Activated CD8-positive, alpha-beta T cell treated with anti-CD3 and anti-CD28 coated beads for 36 hours (primary cell): ENCODE data around the gene STH. TPM values are rescaled to one million over a fixed set of nuclear protein-coding genes. Genes with fewer than 3 reads are reported as not detected.

ENCODE experiments used
- ATAC-seq: fragments of 200-7000 bp; cut with Tn5 transposase; one replicate; pipeline ENCODE4 v1.10.0; 2021; ENCODE audit warnings: mild to moderate bottlenecking, moderate library complexity
- CTCF ChIA-PET: fragments of 350-600 bp; sonication (Branson Sonifier 250); formaldehyde crosslinking; loops from one replicate; lab custom pipeline; 2021; ENCODE audit warnings: antibody characterized with exemption; lab: Charles Lee
- POLR2A ChIA-PET: fragments of 350-600 bp; sonication (Branson Sonifier 250); formaldehyde crosslinking; loops from one replicate; lab custom pipeline; 2021; ENCODE audit warnings: antibody characterized with exemption; lab: Charles Lee
- DNase-seq: peaks from one replicate; pipeline ENCODE4 v3.0.0-alpha.2; 2020
- H3K27ac Mint-ChIP-seq: one replicate; pipeline ENCODE4 v1.8.0; 2021; ENCODE audit warnings: mild to moderate bottlenecking, mixed read lengths
- H3K27me3 Mint-ChIP-seq: one replicate; pipeline ENCODE4 v1.8.0; 2021; ENCODE audit warnings: mixed read lengths
- H3K36me3 Mint-ChIP-seq: one replicate; pipeline ENCODE4 v1.8.0; 2021; ENCODE audit warnings: low read depth, mixed read lengths
- H3K4me1 Mint-ChIP-seq: one replicate; pipeline ENCODE4 v1.8.0; 2021; ENCODE audit warnings: low read depth, mixed read lengths
- H3K4me3 Mint-ChIP-seq: one replicate; pipeline ENCODE4 v1.8.0; 2021; ENCODE audit warnings: mild to moderate bottlenecking, moderate library complexity, mixed read lengths
- H3K9me3 Mint-ChIP-seq: one replicate; pipeline ENCODE4 v1.8.0; 2021; ENCODE audit warnings: mixed read lengths
- intact Hi-C: fragments of 100-400 bp; cut with micrococcal nuclease; formaldehyde crosslinking; loops from one replicate; pipeline ENCODE4 v1.10.0; 2022
- total RNA-seq, 2 experiments: library from RNA; stranded (reverse); gene quantifications; one replicate each; pipeline ENCODE4 v1.2.3, GENCODE V29; 2021
- TF ChIP-seq, protein P1 (sequence below): fragments of 200-600 bp; IDR thresholded peaks from one replicate; pipeline ENCODE4 v1.8.0; 2022; ENCODE audit warnings: antibody characterized with exemption, mild to moderate bottlenecking

STH gene
- total RNA-seq, 2 experiments from 2014 or later: not detected

DNA sequence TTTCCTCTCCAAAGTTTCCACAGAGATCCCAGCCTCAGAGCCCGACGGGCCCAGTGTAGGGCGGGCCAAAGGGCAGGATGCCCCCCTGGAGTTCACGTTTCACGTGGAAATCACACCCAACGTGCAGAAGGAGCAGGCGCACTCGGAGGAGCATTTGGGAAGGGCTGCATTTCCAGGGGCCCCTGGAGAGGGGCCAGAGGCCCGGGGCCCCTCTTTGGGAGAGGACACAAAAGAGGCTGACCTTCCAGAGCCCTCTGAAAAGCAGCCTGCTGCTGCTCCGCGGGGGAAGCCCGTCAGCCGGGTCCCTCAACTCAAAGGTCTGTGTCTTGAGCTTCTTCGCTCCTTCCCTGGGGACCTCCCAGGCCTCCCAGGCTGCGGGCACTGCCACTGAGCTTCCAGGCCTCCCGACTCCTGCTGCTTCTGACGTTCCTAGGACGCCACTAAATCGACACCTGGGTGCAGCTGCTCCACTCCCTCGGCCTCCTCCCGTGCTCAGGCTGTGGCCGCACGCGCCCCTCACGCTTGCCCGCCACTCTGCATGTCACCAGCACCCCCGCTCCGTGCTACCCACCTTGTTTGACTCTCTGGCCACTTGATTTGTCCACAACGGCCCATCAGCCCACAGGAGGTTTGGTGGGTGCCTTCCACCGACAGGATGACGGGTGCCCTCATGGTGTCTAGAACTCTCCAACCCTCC, 15.3 kb upstream of the STH start:
- intact Hi-C loops: no loop called here
- POLR2A ChIA-PET: no interaction called here
- Mint-ChIP-seq H3K4me3 (no peak overlapping the region), H3K9me3 (no peaks in the 10 kb centered on the region), H3K27me3 (no peaks in the 10 kb centered on the region), H3K27ac (no peak overlapping the region), H3K4me1 (no peaks in the 10 kb centered on the region), H3K36me3 (no peaks in the 10 kb centered on the region)
- TF ChIP-seq, protein P1, sequence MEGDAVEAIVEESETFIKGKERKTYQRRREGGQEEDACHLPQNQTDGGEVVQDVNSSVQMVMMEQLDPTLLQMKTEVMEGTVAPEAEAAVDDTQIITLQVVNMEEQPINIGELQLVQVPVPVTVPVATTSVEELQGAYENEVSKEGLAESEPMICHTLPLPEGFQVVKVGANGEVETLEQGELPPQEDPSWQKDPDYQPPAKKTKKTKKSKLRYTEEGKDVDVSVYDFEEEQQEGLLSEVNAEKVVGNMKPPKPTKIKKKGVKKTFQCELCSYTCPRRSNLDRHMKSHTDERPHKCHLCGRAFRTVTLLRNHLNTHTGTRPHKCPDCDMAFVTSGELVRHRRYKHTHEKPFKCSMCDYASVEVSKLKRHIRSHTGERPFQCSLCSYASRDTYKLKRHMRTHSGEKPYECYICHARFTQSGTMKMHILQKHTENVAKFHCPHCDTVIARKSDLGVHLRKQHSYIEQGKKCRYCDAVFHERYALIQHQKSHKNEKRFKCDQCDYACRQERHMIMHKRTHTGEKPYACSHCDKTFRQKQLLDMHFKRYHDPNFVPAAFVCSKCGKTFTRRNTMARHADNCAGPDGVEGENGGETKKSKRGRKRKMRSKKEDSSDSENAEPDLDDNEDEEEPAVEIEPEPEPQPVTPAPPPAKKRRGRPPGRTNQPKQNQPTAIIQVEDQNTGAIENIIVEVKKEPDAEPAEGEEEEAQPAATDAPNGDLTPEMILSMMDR: no peak
- ATAC-seq (no peak), DNase-seq (no peak)
- CTCF ChIA-PET: no interaction called here

DNA sequence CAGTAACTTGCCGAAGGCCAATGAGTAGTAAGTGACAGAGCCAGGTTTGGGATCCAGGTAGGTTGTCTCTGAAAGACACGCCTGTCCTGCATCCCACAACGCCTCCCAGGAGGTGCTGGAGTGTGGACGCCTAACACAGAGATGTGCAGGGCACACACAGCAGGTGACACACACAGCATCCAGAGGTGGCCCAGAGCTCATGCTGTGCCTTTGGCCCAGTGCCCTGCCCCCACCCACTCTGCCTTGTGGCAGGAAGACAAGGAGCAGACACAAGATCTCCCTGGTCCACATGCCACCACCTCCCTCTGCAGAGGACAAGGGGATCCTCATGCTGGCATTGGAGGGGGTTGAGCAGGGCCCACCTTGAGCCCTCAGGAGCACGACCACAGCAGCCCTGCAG, 14.7 kb upstream of the STH start:
- ATAC-seq (no peak), DNase-seq (no peak)
- Mint-ChIP-seq H3K27ac (no peak overlapping the region), H3K4me3 (no peak overlapping the region), H3K9me3 (no peaks in the 10 kb centered on the region), H3K4me1 (no peaks in the 10 kb centered on the region), H3K27me3 (no peaks in the 10 kb centered on the region), H3K36me3 (no peaks in the 10 kb centered on the region)
- intact Hi-C loops: no loop called here
- ChIA-PET CTCF (no interaction called here), POLR2A (no interaction called here)
- TF ChIP-seq, protein P1: no peak

DNA sequence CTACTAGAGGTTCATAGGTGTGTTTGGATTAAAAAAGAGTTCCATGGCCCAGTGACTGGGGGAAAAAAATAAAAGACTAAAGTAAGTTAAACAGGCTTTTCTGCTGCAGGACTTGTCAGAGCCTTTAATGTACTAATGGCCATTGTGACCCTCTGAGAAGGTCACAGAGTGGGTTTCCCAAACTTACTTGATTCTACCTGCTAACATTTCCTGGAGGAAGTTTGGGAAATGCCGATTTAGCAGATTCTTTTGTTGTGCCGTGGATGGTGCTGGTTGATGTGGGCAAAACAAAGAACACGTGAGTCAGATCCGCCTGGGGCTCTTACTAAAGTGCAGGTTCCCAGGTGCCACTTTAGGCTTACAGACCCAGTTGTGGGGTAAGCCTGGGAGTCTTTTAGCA, 13.6 kb upstream of the STH start:
- Mint-ChIP-seq H3K4me1 (no peaks in the 10 kb centered on the region), H3K9me3 (no peaks in the 10 kb centered on the region), H3K4me3 (no peak overlapping the region), H3K27me3 (no peaks in the 10 kb centered on the region), H3K27ac (no peak overlapping the region), H3K36me3 (no peaks in the 10 kb centered on the region)
- intact Hi-C loops: no loop called here
- CTCF ChIA-PET: interaction anchor here (1.1 kb wide), 2 partner anchors 36 to 265 kb away, joined by 3 read pairs; no protein-coding TSS in a partner anchor
- TF ChIP-seq, protein P1: no peak
- DNase-seq (no peak), ATAC-seq (no peak)
- POLR2A ChIA-PET: no interaction called here

DNA sequence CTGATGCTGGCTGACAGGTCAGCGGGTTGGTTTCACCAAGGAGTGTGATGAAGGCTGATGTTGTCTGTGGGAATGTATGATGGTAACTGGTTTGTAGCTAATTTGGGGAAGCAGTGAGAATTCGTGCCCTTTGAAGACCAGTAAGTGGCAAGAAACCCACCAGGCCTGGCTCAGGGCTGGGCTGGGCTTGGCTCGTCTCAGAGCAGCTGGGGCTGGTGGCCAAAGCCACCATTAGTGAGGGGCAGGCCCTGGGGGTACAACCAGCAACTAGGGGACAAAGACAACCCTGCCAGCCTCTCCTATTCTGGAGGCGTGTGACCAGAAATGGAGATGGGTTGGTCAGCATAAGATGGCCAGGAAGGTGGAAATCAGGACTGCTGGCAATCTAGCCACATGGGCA, 13.0 kb upstream of the STH start:
- intact Hi-C loops: no loop called here
- ATAC-seq (no peak), DNase-seq (no peak)
- Mint-ChIP-seq H3K4me3 (no peak overlapping the region), H3K9me3 (no peaks in the 10 kb centered on the region), H3K27ac (no peak overlapping the region), H3K36me3 (no peaks in the 10 kb centered on the region), H3K4me1 (no peaks in the 10 kb centered on the region), H3K27me3 (no peaks in the 10 kb centered on the region)
- ChIA-PET CTCF (interaction anchor here (1.1 kb wide), 1 partner anchor 266 kb away, joined by 3 read pairs; no protein-coding TSS in a partner anchor), POLR2A (interaction anchor here (0.6 kb wide), 1 partner anchor 9 kb away, joined by 4 read pairs; no protein-coding TSS in a partner anchor)
- TF ChIP-seq, protein P1: no peak

DNA sequence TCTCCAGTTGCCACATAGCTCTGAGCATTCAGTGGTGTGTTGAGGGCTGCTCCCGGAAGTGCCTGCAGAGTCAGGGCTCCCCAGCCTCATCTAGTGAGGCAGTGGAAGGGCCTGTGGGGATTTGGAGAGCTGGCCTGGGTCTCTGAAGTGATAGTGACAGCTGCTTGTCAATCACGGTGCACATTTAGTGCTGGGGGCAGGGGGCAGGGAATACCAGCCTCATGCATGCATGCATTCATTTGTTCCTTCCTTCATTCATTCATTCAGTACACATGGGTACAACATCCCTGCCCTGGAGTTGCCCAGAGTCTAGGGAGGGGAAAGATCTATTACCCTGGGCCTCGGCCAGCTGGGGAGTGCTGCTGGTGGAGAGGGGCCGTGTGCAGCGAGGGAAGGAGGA, 11.3 kb upstream of the STH start:
- DNase-seq (no peak), ATAC-seq (no peak)
- ChIA-PET CTCF (no interaction called here), POLR2A (no interaction called here)
- H3K27ac Mint-ChIP-seq: no peak overlapping the region
- TF ChIP-seq, protein P1: no peak
- H3K27me3 Mint-ChIP-seq: no peaks in the 10 kb centered on the region
- intact Hi-C loops: no loop called here
- H3K4me3 Mint-ChIP-seq: no peak overlapping the region
- no peaks in the 10 kb centered on the region for H3K9me3 Mint-ChIP-seq
- H3K36me3 Mint-ChIP-seq: no peaks in the 10 kb centered on the region
- no peaks in the 10 kb centered on the region for H3K4me1 Mint-ChIP-seq
